Keratinocyte (primary cell): ENCODE data around the gene CMTR2. TPM values are rescaled to one million over a fixed set of nuclear protein-coding genes. Genes with fewer than 3 reads are reported as not detected.

ENCODE experiments used
- DNase-seq: peaks from one replicate; pipeline ENCODE4 v3.0.0-alpha.2; 2011; ENCODE audit warnings: low read depth, missing footprints, low spot score
- FAIRE-seq: peaks from 2 replicates; lab custom pipeline; 2011; peaks lifted over from hg19 to GRCh38; lab: Jason Lieb, UNC
- H2AFZ ChIP-seq: 2 replicates; pipeline ENCODE4 v1.6.0; 2012; ENCODE audit warnings: low read length, control low read depth, inconsistent platforms; ENCODE audit not compliant: control insufficient read depth
- H3K27ac ChIP-seq: 2 replicates; pipeline ENCODE4 v1.5.1; 2011; ENCODE audit warnings: low read length; ENCODE audit not compliant: control insufficient read depth, insufficient read depth
- H3K27me3 ChIP-seq: 3 replicates; pipeline ENCODE4 v1.6.0; 2011; ENCODE audit warnings: low read length; ENCODE audit not compliant: control insufficient read depth, insufficient read depth; ENCODE audit errors: extremely low read depth
- H3K36me3 ChIP-seq, 2 experiments: 2 replicates in 1 of 2; 3 replicates in 1 of 2; pipeline ENCODE4 v1.5.1; 2011; ENCODE audit warnings: low read length in 2 of 2, mild to moderate bottlenecking in 1 of 2; ENCODE audit not compliant: control insufficient read depth in 2 of 2, insufficient read depth in 2 of 2; ENCODE audit errors: extremely low read depth in 1 of 2
- H3K4me1 ChIP-seq: 3 replicates; pipeline ENCODE4 v1.5.1; 2011; ENCODE audit warnings: low read length; ENCODE audit not compliant: control insufficient read depth, insufficient read depth; ENCODE audit errors: extremely low read depth
- H3K4me2 ChIP-seq: 3 replicates; pipeline ENCODE4 v1.6.0; 2011; ENCODE audit warnings: low read depth, low read length; ENCODE audit not compliant: control insufficient read depth, insufficient read depth; ENCODE audit errors: extremely low read depth
- H3K4me3 ChIP-seq, 3 experiments: fragments of 200-600 bp in 1 of 3; sonication (generic) in 1 of 3; 2 replicates in 2 of 3; 3 replicates in 1 of 3; pipeline ENCODE4 v1.5.1; 2011 to 2016; ENCODE audit warnings: low read length in 3 of 3, mild to moderate bottlenecking in 3 of 3, control low read depth in 2 of 3, inconsistent platforms in 1 of 3, low read depth in 1 of 3, mixed read lengths in 1 of 3, mixed run types in 1 of 3, moderate library complexity in 1 of 3; ENCODE audit not compliant: control insufficient read depth in 2 of 3, insufficient read depth in 2 of 3; ENCODE audit errors: extremely low read depth in 1 of 3
- H3K79me2 ChIP-seq: 2 replicates; pipeline ENCODE4 v1.6.0; 2012; ENCODE audit warnings: low read length; ENCODE audit not compliant: control insufficient read depth, insufficient read depth
- H3K9ac ChIP-seq: 3 replicates; pipeline ENCODE4 v1.6.0; 2011; ENCODE audit warnings: low read length; ENCODE audit not compliant: control insufficient read depth, insufficient read depth; ENCODE audit errors: extremely low read depth
- H3K9me1 ChIP-seq: 3 replicates; pipeline ENCODE4 v1.6.0; 2011; ENCODE audit warnings: low read length; ENCODE audit not compliant: control insufficient read depth, insufficient read depth; ENCODE audit errors: extremely low read depth
- H3K9me3 ChIP-seq: 2 replicates; pipeline ENCODE4 v1.5.1; 2012; ENCODE audit warnings: low read depth, low read length; ENCODE audit not compliant: control insufficient read depth
- H4K20me1 ChIP-seq: 3 replicates; pipeline ENCODE4 v1.6.0; 2011; ENCODE audit warnings: low read length; ENCODE audit not compliant: control insufficient read depth, insufficient read depth; ENCODE audit errors: extremely low read depth
- EZH2 ChIP-seq: IDR thresholded peaks from one replicate; pipeline ENCODE4 v1.6.1; 2012; ENCODE audit warnings: inconsistent platforms, mild to moderate bottlenecking, low read length, moderate library complexity
- dilution Hi-C: fragments of 300-500 bp; cut with MboI; formaldehyde crosslinking; loops from one replicate; pipeline ENCODE4 v1.7.0; 2020; ENCODE audit warnings: low sequenced_read_pairs; ENCODE audit not compliant: extremely low pct_ligation_motif_present
- polyA plus RNA-seq, 5 experiments: library from polyadenylated mRNA; depleted of rRNA in 3 of 5; stranded (reverse) in 3 of 5; stranded (forward) in 1 of 5; unstranded in 1 of 5; fragments of >200 nt; gene quantifications; 1 replicate in 1 of 5; 2 replicates in 3 of 5; 3 replicates in 1 of 5; pipeline versions ENCODE4 v1.2.1 to v1.2.3, GENCODE V29; 2011 to 2012; ENCODE audit warnings: missing spikeins in 2 of 5, low read depth in 1 of 5, low replicate concordance in 1 of 5
- TF ChIP-seq, protein P1 (sequence below), 3 experiments: IDR thresholded peaks in 1 of 3; conservative IDR thresholded peaks in 1 of 3; optimal IDR thresholded peaks in 1 of 3; 2 replicates in 2 of 3; 3 replicates in 1 of 3; pipeline versions ENCODE3 to v1.5.1; 2011; ENCODE audit warnings: low read length in 3 of 3, mild to moderate bottlenecking in 3 of 3, moderate library complexity in 2 of 3, control low read depth in 1 of 3, inconsistent platforms in 1 of 3; ENCODE audit not compliant: insufficient read depth in 2 of 3; ENCODE audit errors: extremely low read depth in 1 of 3

The CMTR2 gene
- polyA plus RNA-seq, 1 donor (not counting 4 experiments of a cell fraction or from before 2014, with no cell fraction given): 37.9 TPM

GRCh38 chr16:71264299-71264698, 24.9 kb downstream of the CMTR2 start:
- no peak overlapping the region for H2AFZ ChIP-seq
- DNase-seq: no peak
- no peak for TF ChIP-seq EZH2
- TF ChIP-seq, protein P1, sequence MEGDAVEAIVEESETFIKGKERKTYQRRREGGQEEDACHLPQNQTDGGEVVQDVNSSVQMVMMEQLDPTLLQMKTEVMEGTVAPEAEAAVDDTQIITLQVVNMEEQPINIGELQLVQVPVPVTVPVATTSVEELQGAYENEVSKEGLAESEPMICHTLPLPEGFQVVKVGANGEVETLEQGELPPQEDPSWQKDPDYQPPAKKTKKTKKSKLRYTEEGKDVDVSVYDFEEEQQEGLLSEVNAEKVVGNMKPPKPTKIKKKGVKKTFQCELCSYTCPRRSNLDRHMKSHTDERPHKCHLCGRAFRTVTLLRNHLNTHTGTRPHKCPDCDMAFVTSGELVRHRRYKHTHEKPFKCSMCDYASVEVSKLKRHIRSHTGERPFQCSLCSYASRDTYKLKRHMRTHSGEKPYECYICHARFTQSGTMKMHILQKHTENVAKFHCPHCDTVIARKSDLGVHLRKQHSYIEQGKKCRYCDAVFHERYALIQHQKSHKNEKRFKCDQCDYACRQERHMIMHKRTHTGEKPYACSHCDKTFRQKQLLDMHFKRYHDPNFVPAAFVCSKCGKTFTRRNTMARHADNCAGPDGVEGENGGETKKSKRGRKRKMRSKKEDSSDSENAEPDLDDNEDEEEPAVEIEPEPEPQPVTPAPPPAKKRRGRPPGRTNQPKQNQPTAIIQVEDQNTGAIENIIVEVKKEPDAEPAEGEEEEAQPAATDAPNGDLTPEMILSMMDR (optimal IDR thresholded peaks at IDR 0.05 in 1 of 3, IDR thresholded peaks at IDR 0.05 in 1 of 3, conservative IDR thresholded peaks at IDR 0.05 in 1 of 3; ENCODE audit: extremely low read depth in 1 of 3, insufficient read depth in 2 of 3, low read length in 3 of 3): no peak
- H3K4me3 ChIP-seq: no peak overlapping the region
- no peaks in the 10 kb centered on the region for H3K9me3 ChIP-seq
- no peaks in the 10 kb centered on the region for H3K9me1 ChIP-seq
- H3K4me1 ChIP-seq: no peaks in the 10 kb centered on the region
- no peaks in the 10 kb centered on the region for H3K79me2 ChIP-seq
- H3K27ac ChIP-seq: no peak overlapping the region
- no peaks in the 10 kb centered on the region for H4K20me1 ChIP-seq
- H3K27me3 ChIP-seq: peaks cover 3% of the 10 kb centered on the region
- dilution Hi-C loops: no loop called here
- no peak for FAIRE-seq
- no peak overlapping the region for H3K4me2 ChIP-seq
- H3K9ac ChIP-seq: no peak overlapping the region
- no peaks in the 10 kb centered on the region for H3K36me3 ChIP-seq

DNA sequence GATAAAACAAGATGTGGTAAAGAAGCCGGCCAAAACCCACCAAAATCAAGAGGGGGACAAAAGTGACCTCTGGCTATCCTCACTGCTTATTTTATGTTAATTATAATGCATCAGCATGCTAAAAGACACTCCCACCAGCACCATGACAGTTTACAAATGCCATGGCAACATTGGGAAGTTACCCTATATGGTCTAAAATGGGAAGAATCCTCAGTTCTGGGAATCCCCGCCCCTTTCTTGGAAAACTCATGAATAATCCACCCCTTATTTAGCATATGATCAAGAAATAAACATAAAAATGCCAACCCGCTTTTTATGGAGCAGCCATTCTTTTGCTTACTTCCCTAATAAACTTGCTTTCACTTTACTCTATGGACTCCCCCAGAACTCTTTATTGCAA, 25.6 kb downstream of the CMTR2 start:
- Histone ChIP-seq H3K9me3 (no peaks in the 10 kb centered on the region), H3K4me3 (no peak overlapping the region), H3K79me2 (no peaks in the 10 kb centered on the region), H3K9ac (no peak overlapping the region), H3K9me1 (no peaks in the 10 kb centered on the region), H3K27me3 (peaks cover 3% of the 10 kb centered on the region), H3K36me3 (no peaks in the 10 kb centered on the region), H4K20me1 (no peaks in the 10 kb centered on the region), H3K27ac (no peak overlapping the region), H3K4me2 (no peak overlapping the region), H2AFZ (no peak overlapping the region), H3K4me1 (no peaks in the 10 kb centered on the region)
- dilution Hi-C loops: no loop called here
- TF ChIP-seq, protein P1 (optimal IDR thresholded peaks at IDR 0.05 in 1 of 3, IDR thresholded peaks at IDR 0.05 in 1 of 3, conservative IDR thresholded peaks at IDR 0.05 in 1 of 3; ENCODE audit: extremely low read depth in 1 of 3, insufficient read depth in 2 of 3, low read length in 3 of 3): no peak
- no peak for TF ChIP-seq EZH2
- no peak for DNase-seq
- no peak for FAIRE-seq
